DOHH2 (cell line): ENCODE results near the gene TAS2R4.
"Not testable (repeated sequence)": the region's sequence is repeated elsewhere in the genome, so short reads cannot be mapped to it uniquely, and the experiment has no call there.

Experiments used
- CTCF ChIP-seq: fragments of 200-600 bp; sonication (generic); IDR thresholded peaks from one replicate; pipeline ENCODE4 v1.5.1; 2014; ENCODE audit warnings: antibody characterized with exemption, mild to moderate bottlenecking, low read depth, low read length; ENCODE audit not compliant: poor library complexity, severe bottlenecking
- EZH2phosphoT487 ChIP-seq: fragments of 200-600 bp; sonication (generic); IDR thresholded peaks from 2 replicates; pipeline ENCODE4 v1.6.1; 2017; ENCODE audit warnings: borderline replicate concordance, mild to moderate bottlenecking, antibody characterized with exemption, low read length, moderate library complexity, mixed read lengths

DNA sequence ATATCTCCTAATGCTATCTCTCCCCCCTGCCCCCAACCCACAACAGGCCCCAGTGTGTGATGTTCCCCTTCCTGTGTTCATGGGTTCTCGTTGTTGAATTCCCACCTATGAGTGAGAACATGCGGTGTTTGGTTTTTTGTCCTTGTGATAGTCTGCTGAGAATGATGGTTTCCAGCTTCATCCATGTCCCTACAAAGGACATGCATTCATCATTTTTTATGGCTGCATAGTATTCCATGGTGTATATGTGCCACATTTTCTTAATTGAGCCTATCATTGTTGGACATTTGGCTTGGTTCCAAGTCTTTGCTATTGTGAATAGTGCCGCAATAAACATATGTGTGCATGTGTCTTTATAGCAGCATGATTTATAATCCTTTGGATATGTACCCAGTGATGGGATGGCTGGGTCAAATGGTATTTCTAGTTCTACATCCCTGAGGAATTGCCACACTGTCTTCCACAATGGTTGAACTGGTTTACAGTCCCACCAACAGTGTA, 6.3 kb upstream of the TAS2R4 start:
- TF ChIP-seq EZH2phosphoT487, CTCF: not testable (repeated sequence)
